HCT116 (cell line): ENCODE data around the gene SLC8A1. TPM values are rescaled to one million over a fixed set of nuclear protein-coding genes. Genes with fewer than 3 reads are reported as not detected.

Experiments
- ATAC-seq: fragments of 200-7000 bp; cut with Tn5 transposase; 2 replicates; pipeline ENCODE4 v1.9.1; 2020; ENCODE audit warnings: mild to moderate bottlenecking, moderate library complexity
- BruUV-seq: library from RNA; stranded (reverse); fragments of 400-500 nt; replicated peaks from 2 replicates; lab custom pipeline; 2021; lab: Mats Ljungman, UMichigan
- CTCF ChIA-PET: fragments of 300-600 bp; sonication (Branson Sonifier 250); formaldehyde crosslinking; loops from one replicate; lab custom pipeline; 2021; ENCODE audit warnings: antibody characterized with exemption; lab: Charles Lee
- POLR2A ChIA-PET: fragments of 300-600, 350-600 bp; sonication (Branson Sonifier 250); formaldehyde crosslinking; loops from one replicate; lab custom pipeline; 2021; ENCODE audit warnings: antibody characterized with exemption; lab: Charles Lee
- RAD21 ChIA-PET, 2 experiments: fragments of 300-600 bp; sonication (Branson Sonifier 250); formaldehyde crosslinking; loops; one replicate each; lab custom pipeline; 2023; ENCODE audit warnings: low total read pairs in 2 of 2; ENCODE audit not compliant: uncharacterized antibody in 2 of 2, unreplicated experiment in 2 of 2, low non-redundant PET in 1 of 2; lab: Charles Lee
- DNase-seq: peaks from one replicate; pipeline ENCODE4 v3.0.0-alpha.2; 2010; ENCODE audit warnings: low read depth, low spot score
- H2AFZ ChIP-seq: fragments of 200-600 bp; shearing (Covaris generic), sonication (generic); 2 replicates; pipeline ENCODE4 v1.6.1; 2017; ENCODE audit warnings: low read depth, mixed run types, mixed read lengths, antibody characterized with exemption, low read length; ENCODE audit not compliant: poor library complexity, severe bottlenecking
- H3K27ac ChIP-seq: 2 replicates; pipeline ENCODE4 v1.5.1; 2012; ENCODE audit warnings: low read depth, low read length
- H3K27me3 ChIP-seq: fragments of 200-600 bp; sonication (generic); 2 replicates; pipeline ENCODE4 v1.6.1; 2016; ENCODE audit warnings: mixed run types, low read length, mixed read lengths; ENCODE audit not compliant: insufficient read depth
- H3K36me3 ChIP-seq, 2 experiments: fragments of 200-500 bp in 1 of 2; fragments of 200-600 bp in 1 of 2; sonication (Bioruptor generic) in 1 of 2; sonication (generic) in 1 of 2; 2 replicates each; pipeline versions ENCODE4 v1.5.1 to v1.6.1; 2014 to 2016; ENCODE audit warnings: low read length in 2 of 2, inconsistent platforms in 1 of 2, mixed read lengths in 1 of 2, mixed run types in 1 of 2; ENCODE audit not compliant: insufficient read depth in 2 of 2, control insufficient read depth in 1 of 2
- H3K4me1 ChIP-seq, 2 experiments: fragments of 200-600 bp in 1 of 2; sonication (generic) in 1 of 2; 2 replicates each; pipeline versions ENCODE4 v1.5.1 to v1.6.1; 2012 to 2017; ENCODE audit warnings: low read length in 2 of 2, inconsistent platforms in 1 of 2, mild to moderate bottlenecking in 1 of 2, mixed read lengths in 1 of 2, mixed run types in 1 of 2, moderate library complexity in 1 of 2; ENCODE audit not compliant: insufficient read depth in 2 of 2, control insufficient read depth in 1 of 2
- H3K4me2 ChIP-seq: fragments of 200-600 bp; sonication (generic); 2 replicates; pipeline ENCODE4 v1.6.1; 2017; ENCODE audit warnings: mixed run types, low read length, mixed read lengths
- H3K4me3 ChIP-seq, 2 experiments: fragments of 200-600 bp in 1 of 2; sonication (generic) in 1 of 2; replicated peaks in 1 of 2; 2 replicates each; pipeline ENCODE4 v1.5.1; 2011 to 2016; ENCODE audit warnings: low read length in 2 of 2, control low read depth in 1 of 2, low read depth in 1 of 2, mild to moderate bottlenecking in 1 of 2, mixed read lengths in 1 of 2, mixed run types in 1 of 2
- H3K79me2 ChIP-seq: fragments of 200-600 bp; sonication (generic); 2 replicates; pipeline ENCODE4 v1.6.1; 2017; ENCODE audit warnings: mild to moderate bottlenecking, mixed run types, low read length, moderate library complexity, mixed read lengths; ENCODE audit not compliant: insufficient read depth
- H3K9ac ChIP-seq: fragments of 200-600 bp; sonication (generic); 2 replicates; pipeline ENCODE4 v1.6.1; 2016; ENCODE audit warnings: low read length, mixed read lengths
- H3K9me2 ChIP-seq: fragments of 200-600 bp; sonication (generic), shearing (Covaris generic); 2 replicates; pipeline ENCODE4 v1.6.1; 2017; ENCODE audit warnings: mixed run types, mild to moderate bottlenecking, moderate library complexity; ENCODE audit not compliant: insufficient read depth
- H3K9me3 ChIP-seq, 2 experiments: fragments of 200-500 bp in 1 of 2; fragments of 200-600 bp in 1 of 2; sonication (Bioruptor generic) in 1 of 2; sonication (generic) in 1 of 2; 2 replicates each; pipeline ENCODE4 v1.6.1; 2014 to 2017; ENCODE audit warnings: low read length in 2 of 2, mixed read lengths in 2 of 2, inconsistent platforms in 1 of 2, low read depth in 1 of 2, mild to moderate bottlenecking in 1 of 2, mixed run types in 1 of 2, moderate library complexity in 1 of 2; ENCODE audit not compliant: control insufficient read depth in 1 of 2, insufficient read depth in 1 of 2
- H4K20me1 ChIP-seq: fragments of 200-600 bp; sonication (generic), shearing (Covaris generic); 2 replicates; pipeline ENCODE4 v1.6.1; 2017; ENCODE audit warnings: mixed run types, mild to moderate bottlenecking, moderate library complexity; ENCODE audit not compliant: insufficient read depth
- CBX3 ChIP-seq: IDR thresholded peaks from 2 replicates; pipeline ENCODE4 v1.6.1; 2012; ENCODE audit warnings: low read depth
- CEBPB ChIP-seq: IDR thresholded peaks from 2 replicates; pipeline ENCODE4 v1.6.1; 2012; ENCODE audit warnings: low read depth
- EGR1 ChIP-seq: IDR thresholded peaks from 2 replicates; pipeline ENCODE4 v1.6.1; 2012; ENCODE audit warnings: low read depth
- ELF1 ChIP-seq: IDR thresholded peaks from 2 replicates; pipeline ENCODE4 v1.6.1; 2012; ENCODE audit warnings: low read depth, borderline replicate concordance
- EZH2 ChIP-seq: fragments of 200-600 bp; sonication (generic); IDR thresholded peaks from 2 replicates; pipeline ENCODE4 v1.6.1; 2017; ENCODE audit warnings: antibody characterized with exemption, mixed run types
- FOSL1 ChIP-seq: IDR thresholded peaks from 2 replicates; pipeline ENCODE4 v1.6.1; 2012; ENCODE audit warnings: low read depth
- JUND ChIP-seq: IDR thresholded peaks from 2 replicates; pipeline ENCODE4 v1.6.1; 2012
- POLR2A ChIP-seq: IDR thresholded peaks from 2 replicates; pipeline ENCODE4 v1.7.0; 2011; ENCODE audit warnings: borderline replicate concordance; ENCODE audit not compliant: insufficient read depth, insufficient read length; ENCODE audit errors: extremely low read depth
- POLR2AphosphoS5 ChIP-seq: IDR thresholded peaks from 2 replicates; pipeline ENCODE4 v1.6.1; 2011; ENCODE audit warnings: mild to moderate bottlenecking, low read depth, low read length, moderate library complexity
- RAD21 ChIP-seq: IDR thresholded peaks from 2 replicates; pipeline ENCODE4 v1.6.1; 2012; ENCODE audit warnings: low read depth, mild to moderate bottlenecking
- SIN3A ChIP-seq: IDR thresholded peaks from 2 replicates; pipeline ENCODE4 v1.6.1; 2012; ENCODE audit warnings: low read depth
- SP1 ChIP-seq: IDR thresholded peaks from 2 replicates; pipeline ENCODE4 v1.6.1; 2012; ENCODE audit warnings: low read depth
- SRF ChIP-seq: IDR thresholded peaks from 2 replicates; pipeline ENCODE4 v1.6.1; 2012; ENCODE audit warnings: low read depth
- ZFX ChIP-seq: fragments of 450-650 bp; IDR thresholded peaks from 2 replicates; pipeline ENCODE4 v1.6.1; 2017
- ZNF274 ChIP-seq: fragments of 200-500 bp; sonication (Bioruptor generic); IDR thresholded peaks from 2 replicates; pipeline ENCODE4 v1.6.1; 2014; ENCODE audit warnings: mild to moderate bottlenecking, low read depth, low read length, inconsistent platforms
- intact Hi-C: fragments of 100-400 bp; cut with micrococcal nuclease; formaldehyde crosslinking; loops from 2 replicates; pipeline ENCODE4 v1.10.0; 2022
- total RNA-seq: library from RNA; stranded (reverse); gene quantifications from one replicate; pipeline ENCODE4 v1.2.1, GENCODE V29; 2021; ENCODE audit not compliant: unreplicated experiment
- TF ChIP-seq, protein P1 (sequence below): IDR thresholded peaks from 2 replicates; pipeline ENCODE4 v1.6.1; 2012
- TF ChIP-seq, protein P2 (sequence below), 3 experiments: fragments of 200-600 bp in 1 of 3; sonication (generic) in 1 of 3; IDR thresholded peaks in 2 of 3; conservative IDR thresholded peaks in 1 of 3; 2 replicates each; pipeline ENCODE4 v1.5.1; 2012 to 2017; ENCODE audit warnings: low read depth in 2 of 3, low read length in 2 of 3, antibody characterized with exemption in 1 of 3, borderline replicate concordance in 1 of 3, control low read depth in 1 of 3, mild to moderate bottlenecking in 1 of 3, mixed read lengths in 1 of 3, mixed run types in 1 of 3, moderate library complexity in 1 of 3; ENCODE audit not compliant: insufficient read depth in 1 of 3

Gene SLC8A1
- total RNA-seq, 1 experiment from 2014 or later, result 0.07 TPM

DNA sequence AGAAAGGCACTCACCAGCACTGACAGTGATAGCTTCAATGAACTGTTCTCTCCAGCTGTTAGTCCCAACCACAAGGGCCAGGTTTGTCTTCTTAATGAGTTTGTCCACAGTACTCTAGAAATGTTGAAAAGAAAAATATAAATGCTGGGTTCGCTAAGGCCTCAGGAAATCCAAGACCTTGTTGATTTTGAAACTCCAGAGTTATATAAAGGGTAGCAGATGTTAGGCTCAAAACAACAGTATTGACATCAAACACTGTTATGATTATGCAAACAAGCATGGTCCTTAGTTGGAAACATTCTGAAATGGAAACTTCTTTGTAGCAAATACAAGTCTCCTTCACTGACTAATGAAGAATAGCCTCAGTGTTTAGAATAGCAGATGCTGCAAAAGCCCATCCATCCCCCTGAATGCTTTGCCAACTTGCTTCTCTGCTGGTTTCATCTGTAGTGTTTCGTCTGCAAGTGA lies 291.1 kb downstream of the SLC8A1 start:
- Histone ChIP-seq H3K9ac (no peak overlapping the region), H3K4me3 (no peak overlapping the region), H3K36me3 (no peaks in the 10 kb centered on the region), H3K27ac (no peak overlapping the region), H3K27me3 (peaks cover 25% of the 10 kb centered on the region; the same call in 1 of the 2 replicates), H3K4me1 (no peaks in the 10 kb centered on the region), H3K9me2 (no peaks in the 10 kb centered on the region), H4K20me1 (no peaks in the 10 kb centered on the region), H3K79me2 (no peaks in the 10 kb centered on the region), H3K9me3 (no peaks in the 10 kb centered on the region), H2AFZ (no peak overlapping the region), H3K4me2 (no peak overlapping the region)
- RAD21 ChIA-PET, result no interaction called here
- ATAC-seq (no peak), DNase-seq (no peak)
- intact Hi-C loops, result no loop called here
- TF ChIP-seq POLR2AphosphoS5, result no peak
- no TSS peak for BruUV-seq
- CTCF ChIA-PET, result no interaction called here
- POLR2A ChIA-PET, result no interaction called here

DNA sequence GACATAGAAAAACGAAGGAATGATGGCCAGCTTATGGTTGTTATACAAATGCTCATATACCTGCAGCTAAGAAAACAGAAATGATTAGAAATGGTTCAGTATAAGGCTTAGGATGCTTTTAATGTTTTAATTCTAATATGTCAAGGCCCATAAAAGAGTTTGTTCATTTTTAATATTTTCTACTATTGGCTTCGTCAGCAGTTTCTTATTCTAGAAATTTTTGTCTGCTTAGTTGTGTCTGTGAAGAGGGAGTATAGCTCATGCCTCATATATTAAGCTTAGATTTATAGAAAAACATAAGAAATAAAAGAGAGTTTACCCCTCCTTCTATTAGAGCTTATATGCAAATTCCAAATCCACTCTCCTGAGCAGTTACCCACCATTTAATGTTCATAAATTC lies 292.6 kb downstream of the SLC8A1 start:
- no TSS peak for BruUV-seq
- H2AFZ ChIP-seq, result no peak overlapping the region
- H3K36me3 ChIP-seq, result no peaks in the 10 kb centered on the region
- no peak for ATAC-seq
- no peaks in the 10 kb centered on the region for H3K9me3 ChIP-seq
- no peaks in the 10 kb centered on the region for H3K79me2 ChIP-seq
- H3K4me1 ChIP-seq, result no peaks in the 10 kb centered on the region
- no peak overlapping the region for H3K4me3 ChIP-seq
- no peaks in the 10 kb centered on the region for H3K9me2 ChIP-seq
- no peak overlapping the region for H3K4me2 ChIP-seq
- peaks cover 25% of the 10 kb centered on the region; the same call in 1 of the 2 replicates for H3K27me3 ChIP-seq
- ChIA-PET RAD21 (no interaction called here), POLR2A (no interaction called here), CTCF (no interaction called here)
- H3K27ac ChIP-seq, result no peak overlapping the region
- H3K9ac ChIP-seq, result no peak overlapping the region
- H4K20me1 ChIP-seq, result no peaks in the 10 kb centered on the region
- no peak for DNase-seq
- intact Hi-C loops, result no loop called here
- TF ChIP-seq ELF1 (no peak), SP1 (no peak), POLR2AphosphoS5 (no peak), SIN3A (no peak), EGR1 (no peak), ZFX (no peak), SRF (no peak), ZNF274 (no peak), CEBPB (no peak), JUND (no peak), CBX3 (no peak), FOSL1 (no peak), EZH2 (no peak), POLR2A (no peak), RAD21 (no peak)
- TF ChIP-seq, protein P1, sequence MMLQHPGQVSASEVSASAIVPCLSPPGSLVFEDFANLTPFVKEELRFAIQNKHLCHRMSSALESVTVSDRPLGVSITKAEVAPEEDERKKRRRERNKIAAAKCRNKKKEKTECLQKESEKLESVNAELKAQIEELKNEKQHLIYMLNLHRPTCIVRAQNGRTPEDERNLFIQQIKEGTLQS, result no peak
- TF ChIP-seq, protein P2, sequence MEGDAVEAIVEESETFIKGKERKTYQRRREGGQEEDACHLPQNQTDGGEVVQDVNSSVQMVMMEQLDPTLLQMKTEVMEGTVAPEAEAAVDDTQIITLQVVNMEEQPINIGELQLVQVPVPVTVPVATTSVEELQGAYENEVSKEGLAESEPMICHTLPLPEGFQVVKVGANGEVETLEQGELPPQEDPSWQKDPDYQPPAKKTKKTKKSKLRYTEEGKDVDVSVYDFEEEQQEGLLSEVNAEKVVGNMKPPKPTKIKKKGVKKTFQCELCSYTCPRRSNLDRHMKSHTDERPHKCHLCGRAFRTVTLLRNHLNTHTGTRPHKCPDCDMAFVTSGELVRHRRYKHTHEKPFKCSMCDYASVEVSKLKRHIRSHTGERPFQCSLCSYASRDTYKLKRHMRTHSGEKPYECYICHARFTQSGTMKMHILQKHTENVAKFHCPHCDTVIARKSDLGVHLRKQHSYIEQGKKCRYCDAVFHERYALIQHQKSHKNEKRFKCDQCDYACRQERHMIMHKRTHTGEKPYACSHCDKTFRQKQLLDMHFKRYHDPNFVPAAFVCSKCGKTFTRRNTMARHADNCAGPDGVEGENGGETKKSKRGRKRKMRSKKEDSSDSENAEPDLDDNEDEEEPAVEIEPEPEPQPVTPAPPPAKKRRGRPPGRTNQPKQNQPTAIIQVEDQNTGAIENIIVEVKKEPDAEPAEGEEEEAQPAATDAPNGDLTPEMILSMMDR (IDR thresholded peaks at IDR 0.05 in 2 of 3, conservative IDR thresholded peaks at IDR 0.05 in 1 of 3; ENCODE audit: borderline replicate concordance in 1 of 3, insufficient read depth in 1 of 3, low read depth in 2 of 3, low read length in 2 of 3), result no peak
